NCI-H187 (cell line): ENCODE results near the gene GPR34.

ENCODE experiments used
- DNase-seq, 2 experiments: peaks; one replicate each; lab custom pipeline; 2025; lab: John Stamatoyannopoulos, UW

The GPR34 gene

DNA sequence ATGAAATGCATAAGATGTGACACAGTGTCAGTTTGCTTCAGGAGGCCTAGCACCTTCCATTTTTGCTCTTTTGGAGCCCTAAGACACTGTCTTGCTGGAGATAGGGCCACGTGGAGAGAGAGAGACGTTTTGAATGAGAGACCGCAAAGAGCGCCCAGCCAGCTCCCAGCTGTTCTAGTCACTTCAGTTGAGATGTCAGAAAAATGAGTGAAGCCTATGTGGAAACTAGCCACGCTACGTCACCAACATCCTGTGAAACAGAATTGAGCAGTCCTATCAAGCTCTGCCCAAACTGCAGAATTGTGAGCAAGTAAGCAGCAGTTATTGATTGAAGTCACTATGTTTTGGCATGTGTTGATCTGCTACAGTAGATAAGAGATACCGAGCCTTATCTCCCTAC lies 48.3 kb downstream of the GPR34 start:
- no peak for DNase-seq

DNA sequence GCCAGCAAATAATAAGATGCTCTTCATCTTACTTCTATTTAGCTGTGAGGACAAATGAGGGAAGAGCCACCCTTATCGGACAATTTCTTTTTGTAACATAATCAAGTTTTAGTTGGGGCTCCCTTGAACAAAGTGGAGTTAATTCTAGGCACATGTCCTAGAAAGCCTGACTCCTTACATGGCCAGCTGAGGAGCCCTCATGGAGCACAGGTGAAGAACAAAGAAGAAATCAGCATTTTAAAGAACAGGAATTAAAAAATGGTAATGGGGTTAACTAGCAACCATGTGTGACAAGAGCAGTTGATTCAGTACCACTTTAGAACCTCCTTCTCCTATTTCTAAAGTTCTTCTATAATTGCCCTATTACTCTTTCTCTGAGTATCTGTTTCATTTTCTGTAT lies 51.1 kb downstream of the GPR34 start:
- DNase-seq: no peak
